OCI-LY7 (cell line): ENCODE data around the gene SERGEF. TPM values are rescaled to one million over a fixed set of nuclear protein-coding genes. Genes with fewer than 3 reads are reported as not detected.
"Not testable (repeated sequence)": the region's sequence is repeated elsewhere in the genome, so short reads cannot be mapped to it uniquely, and the experiment has no call there.

Experiments used
- BruUV-seq: library from RNA; stranded (reverse); fragments of 400-500 nt; replicated peaks from 2 replicates; lab custom pipeline; 2021; lab: Mats Ljungman, UMichigan
- CTCF ChIA-PET: fragments of 300-600 bp; sonication (Branson Sonifier 250); formaldehyde crosslinking; loops from one replicate; lab custom pipeline; 2022; ENCODE audit warnings: antibody characterized with exemption; ENCODE audit not compliant: unreplicated experiment; lab: Charles Lee
- POLR2A ChIA-PET: fragments of 300-600 bp; sonication (Branson Sonifier 250); formaldehyde crosslinking; loops from one replicate; lab custom pipeline; 2022; ENCODE audit warnings: antibody characterized with exemption; lab: Charles Lee
- DNase-seq: peaks from one replicate; pipeline ENCODE4 v3.0.0-alpha.2; 2015; ENCODE audit warnings: low spot score
- H2AFZ ChIP-seq: fragments of 200-600 bp; sonication (generic), shearing (Covaris generic); 2 replicates; pipeline ENCODE4 v1.6.1; 2014; ENCODE audit warnings: mild to moderate bottlenecking, antibody characterized with exemption, low read length, moderate library complexity
- H3K27ac ChIP-seq: fragments of 200-600 bp; sonication (generic); 2 replicates; pipeline ENCODE4 v1.5.1; 2014; ENCODE audit warnings: mixed run types, low read depth, mild to moderate bottlenecking, moderate library complexity, low read length, inconsistent platforms; ENCODE audit not compliant: poor library complexity, severe bottlenecking
- H3K36me3 ChIP-seq: fragments of 200-600 bp; sonication (generic); 2 replicates; pipeline ENCODE4 v1.6.1; 2014; ENCODE audit warnings: mild to moderate bottlenecking, antibody characterized with exemption, low read length, moderate library complexity, mixed read lengths; ENCODE audit not compliant: insufficient read depth
- H3K4me1 ChIP-seq: fragments of 200-600 bp; sonication (generic); 2 replicates; pipeline ENCODE4 v1.5.1; 2014; ENCODE audit warnings: mild to moderate bottlenecking, low read length; ENCODE audit not compliant: insufficient read depth, poor library complexity, severe bottlenecking
- H3K4me2 ChIP-seq: fragments of 200-600 bp; sonication (generic); 2 replicates; pipeline ENCODE4 v1.6.1; 2014; ENCODE audit warnings: mild to moderate bottlenecking, low read length
- H3K4me3 ChIP-seq: fragments of 200-600 bp; sonication (generic); 2 replicates; pipeline ENCODE4 v1.5.1; 2014; ENCODE audit warnings: mild to moderate bottlenecking, low read depth, low read length; ENCODE audit not compliant: poor library complexity, severe bottlenecking
- H3K79me2 ChIP-seq: fragments of 200-600 bp; sonication (generic); 2 replicates; pipeline ENCODE4 v1.6.1; 2016; ENCODE audit warnings: low read depth, mild to moderate bottlenecking, low read length, moderate library complexity, mixed read lengths; ENCODE audit not compliant: insufficient read depth
- H3K9me2 ChIP-seq: fragments of 200-600 bp; sonication (generic); 2 replicates; pipeline ENCODE4 v1.6.1; 2016; ENCODE audit warnings: mild to moderate bottlenecking, low read length, mixed read lengths; ENCODE audit not compliant: insufficient read depth
- H3K9me3 ChIP-seq: fragments of 200-600 bp; sonication (generic); 2 replicates; pipeline ENCODE4 v1.6.1; 2014; ENCODE audit warnings: mild to moderate bottlenecking, mixed run types, low read length, mixed read lengths
- H4K20me1 ChIP-seq: fragments of 200-600 bp; sonication (generic); 2 replicates; pipeline ENCODE4 v1.6.1; 2014; ENCODE audit warnings: mild to moderate bottlenecking, antibody characterized with exemption, low read length, moderate library complexity, mixed read lengths; ENCODE audit not compliant: insufficient read depth
- CTCF ChIP-seq: fragments of 200-600 bp; sonication (generic); conservative IDR thresholded peaks from 2 replicates; pipeline ENCODE4 v1.5.1; 2014; ENCODE audit warnings: mild to moderate bottlenecking, antibody characterized with exemption, low read length, moderate library complexity, mixed read lengths
- EZH2phosphoT487 ChIP-seq: fragments of 200-600 bp; sonication (generic); IDR thresholded peaks from 2 replicates; pipeline ENCODE4 v1.6.1; 2018; ENCODE audit warnings: low read depth, borderline replicate concordance, mild to moderate bottlenecking, mixed run types, antibody characterized with exemption, low read length, moderate library complexity, mixed read lengths
- intact Hi-C: fragments of 100-400 bp; cut with micrococcal nuclease; formaldehyde crosslinking; loops from one replicate; pipeline ENCODE4 v1.10.0; 2022; ENCODE audit not compliant: unreplicated experiment
- total RNA-seq, 2 experiments: library from RNA; depleted of rRNA in 1 of 2; stranded (reverse); fragments of >200 nt in 1 of 2; shearing (Covaris generic) in 1 of 2; gene quantifications; 2 replicates each; pipeline ENCODE4 v1.2.3, GENCODE V29; 2014 to 2022

SERGEF gene
- total RNA-seq, 2 experiments from 2014 or later = 35.4 to 42.2 TPM

GRCh38 chr11:17875891-17876290, 137.0 kb downstream of the SERGEF start:
- no peak for DNase-seq
- ChIA-PET POLR2A (interaction anchor here (1.1 to 1.3 kb wide), 2 partner anchors 9 to 10 kb away, joined by 3 to 4 read pairs; no protein-coding TSS in a partner anchor), CTCF (no interaction called here)
- intact Hi-C loops = no loop called here
- Histone ChIP-seq H3K4me1 (no peaks in the 10 kb centered on the region), H3K36me3 (no peaks in the 10 kb centered on the region), H2AFZ (no peak overlapping the region), H3K27ac (no peak overlapping the region), H3K9me2 (no peaks in the 10 kb centered on the region), H3K4me2 (no peak overlapping the region), H3K79me2 (no peaks in the 10 kb centered on the region), H3K4me3 (no peak overlapping the region), H3K9me3 (no peaks in the 10 kb centered on the region), H4K20me1 (no peaks in the 10 kb centered on the region)
- BruUV-seq = no TSS peak
- TF ChIP-seq CTCF (no peak), EZH2phosphoT487 (no peak)

- no TSS peak for BruUV-seq
- CTCF ChIA-PET = interaction anchor here (0.6 kb wide), 1 partner anchor 11 kb away, joined by 5 read pairs; no protein-coding TSS in a partner anchor
- intact Hi-C loops = no loop called here
Observed at GRCh38 chr11:17873586-17873985, 139.3 kb downstream of the SERGEF start.

DNA sequence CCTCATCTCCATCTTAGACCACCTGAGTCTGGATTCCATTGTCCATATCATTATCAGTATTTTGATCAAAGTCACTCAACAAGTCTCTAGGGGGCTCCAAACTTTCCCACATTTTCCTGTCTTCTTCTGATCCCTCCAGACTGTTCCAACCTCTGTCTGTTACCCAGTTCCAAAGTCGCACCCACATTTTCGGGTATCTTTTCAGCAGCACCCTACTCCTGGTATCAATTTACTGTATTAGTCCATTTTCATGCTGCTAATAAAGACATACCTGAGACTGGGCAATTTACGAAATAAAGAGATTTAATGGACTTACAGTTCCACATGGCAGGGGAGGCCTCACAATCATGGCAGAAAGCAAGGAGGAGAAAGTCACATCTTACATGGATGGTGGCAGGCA, 144.4 kb downstream of the SERGEF start:
- BruUV-seq, H2AFZ ChIP-seq, H3K79me2 ChIP-seq: not testable (repeated sequence)

More at GRCh38 chr11:17873586-17873985, 139.3 kb downstream of the SERGEF start:
- Histone ChIP-seq H3K4me1 (no peaks in the 10 kb centered on the region), H3K36me3 (no peaks in the 10 kb centered on the region), H3K27ac (no peak overlapping the region), H4K20me1 (no peaks in the 10 kb centered on the region), H3K79me2 (no peaks in the 10 kb centered on the region), H3K4me2 (no peak overlapping the region), H2AFZ (no peak overlapping the region), H3K4me3 (no peak overlapping the region), H3K9me3 (no peaks in the 10 kb centered on the region), H3K9me2 (no peaks in the 10 kb centered on the region)
- TF ChIP-seq EZH2phosphoT487 (no peak), CTCF (no peak)
- DNase-seq = no peak
- POLR2A ChIA-PET = interaction anchor here (0.9 kb wide), 1 partner anchor 77 kb away, joined by 3 read pairs; no protein-coding TSS in a partner anchor

More for the DNA sequence above, 144.4 kb downstream of the SERGEF start:
- H3K27ac ChIP-seq, DNase-seq, H3K4me3 ChIP-seq, H3K9me3 ChIP-seq, intact Hi-C loops, H3K36me3 ChIP-seq, CTCF ChIA-PET, H3K9me2 ChIP-seq, H4K20me1 ChIP-seq, POLR2A ChIA-PET, H3K4me1 ChIP-seq, H3K4me2 ChIP-seq: not testable (repeated sequence)
